Endodermal cell (in vitro differentiated cells): ENCODE results near the gene ACTRT3. TPM values are rescaled to one million over a fixed set of nuclear protein-coding genes. Genes with fewer than 3 reads are reported as not detected.

Experiments used
- DNase-seq: peaks from one replicate; pipeline ENCODE4 v3.0.0-alpha.2; 2017
- H3K27ac ChIP-seq: 2 replicates; pipeline ENCODE4 v1.5.1; 2013; ENCODE audit warnings: mild to moderate bottlenecking, low read depth, low read length, moderate library complexity
- H3K27me3 ChIP-seq: 2 replicates; pipeline ENCODE4 v1.6.1; 2013; ENCODE audit warnings: mild to moderate bottlenecking, low read length, moderate library complexity; ENCODE audit not compliant: insufficient read depth, control insufficient read depth, poor library complexity, severe bottlenecking
- H3K36me3 ChIP-seq: 2 replicates; pipeline ENCODE4 v1.7.0; 2013; ENCODE audit warnings: mild to moderate bottlenecking, low read length, moderate library complexity; ENCODE audit not compliant: control insufficient read depth, insufficient read depth
- H3K4me1 ChIP-seq: one replicate; pipeline ENCODE4 v1.7.0; 2013; ENCODE audit warnings: low read length; ENCODE audit not compliant: control insufficient read depth, insufficient read depth
- H3K4me3 ChIP-seq: 2 replicates; pipeline ENCODE4 v1.5.1; 2013; ENCODE audit warnings: mild to moderate bottlenecking, low read length, moderate library complexity
- H3K9ac ChIP-seq: 2 replicates; pipeline ENCODE4 v1.6.1; 2013; ENCODE audit warnings: mild to moderate bottlenecking, low read length, moderate library complexity; ENCODE audit not compliant: poor library complexity, severe bottlenecking; ENCODE audit errors: extremely low read depth
- H3K9me3 ChIP-seq: 2 replicates; pipeline ENCODE4 v1.6.1; 2013; ENCODE audit warnings: mild to moderate bottlenecking, low read length, moderate library complexity; ENCODE audit not compliant: control insufficient read depth
- H3K27ac Mint-ChIP-seq: 2 replicates; pipeline ENCODE4 v1.8.0; 2020; ENCODE audit warnings: mixed read lengths
- H3K27me3 Mint-ChIP-seq: 2 replicates; pipeline ENCODE4 v1.8.0; 2021; ENCODE audit warnings: mild to moderate bottlenecking, mixed read lengths; ENCODE audit not compliant: insufficient read depth
- H3K36me3 Mint-ChIP-seq: 2 replicates; pipeline ENCODE4 v1.8.0; 2020; ENCODE audit warnings: low read depth, mixed read lengths
- H3K4me1 Mint-ChIP-seq: 2 replicates; pipeline ENCODE4 v1.8.0; 2020; ENCODE audit warnings: mixed read lengths
- H3K4me3 Mint-ChIP-seq: 2 replicates; pipeline ENCODE4 v1.8.0; 2020; ENCODE audit warnings: mild to moderate bottlenecking, moderate library complexity, mixed read lengths
- H3K9me3 Mint-ChIP-seq: 2 replicates; pipeline ENCODE4 v1.8.0; 2020; ENCODE audit warnings: mild to moderate bottlenecking, mixed read lengths
- WGBS, 2 experiments: methylation state at CpG; one replicate each; pipeline versions ENCODE4 v1.1.5 to v1.1.7; 2013; ENCODE audit warnings: missing lambda C conversion rate in 2 of 2, mixed read lengths in 1 of 2; ENCODE audit not compliant: insufficient coverage in 1 of 2, insufficient read length in 1 of 2; 5-methylcytosine and 5-hydroxymethylcytosine counted together
- total RNA-seq, 2 donors: library from RNA; stranded (reverse); fragmentation: NEBNext Ultra II Directional in 1 of 2; extraction: Animal tissue kit (Norgen Biotek cat#: 25700) in 1 of 2; gene quantifications; 2 replicates in 1 of 2; 3 replicates in 1 of 2; pipeline ENCODE4 v1.2.1, GENCODE V29; 2021
- TF ChIP-seq, protein P1 (sequence below): fragments of 200-600 bp; sonication (generic); conservative IDR thresholded peaks from 2 replicates; pipeline ENCODE4 v1.5.0; 2021; ENCODE audit warnings: antibody characterized with exemption, mild to moderate bottlenecking

The ACTRT3 gene
- total RNA-seq, 2 donors from 2014 or later = 0.82 to 2.5 TPM

DNA sequence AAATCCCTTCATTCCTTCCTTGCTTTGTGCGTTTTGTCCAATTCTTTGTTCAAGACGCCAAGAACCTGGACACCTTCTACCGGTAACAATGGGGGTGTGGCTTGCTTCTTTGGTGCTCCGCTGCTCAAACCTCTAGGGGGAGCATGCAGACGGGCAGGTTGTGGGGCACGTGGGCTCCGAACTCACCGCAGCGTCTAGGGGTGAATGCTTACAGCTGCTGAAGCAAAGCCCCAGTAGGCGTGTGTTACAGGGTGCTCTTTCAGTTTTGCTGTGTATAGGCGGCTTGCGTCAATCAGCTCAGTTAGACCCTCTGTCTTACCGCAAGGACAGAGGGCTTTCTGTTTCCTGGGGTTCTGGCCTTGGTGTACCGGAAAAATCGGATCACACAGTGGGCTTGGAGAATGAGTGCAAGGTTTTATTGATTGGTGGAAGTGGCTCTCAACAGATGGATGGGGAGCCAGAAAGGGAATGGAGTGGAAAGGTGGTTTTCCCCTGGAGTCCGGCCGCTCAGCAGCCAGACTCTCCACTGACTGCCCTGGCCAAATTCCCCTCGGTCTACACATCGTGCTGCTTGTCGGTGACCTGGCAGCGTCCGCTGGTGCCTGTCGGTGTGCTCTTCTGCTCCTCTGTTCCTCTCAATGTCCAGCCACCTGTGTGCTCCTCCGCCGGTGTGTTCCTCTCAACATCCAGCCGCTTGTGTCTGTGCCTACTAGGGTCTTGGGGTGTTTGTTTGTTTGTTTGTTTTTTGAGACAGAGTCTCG, 44.6 kb upstream of the ACTRT3 start:
- no peak overlapping the region for H3K27ac Mint-ChIP-seq
- no peak overlapping the region for H3K27ac ChIP-seq
- H3K4me1 ChIP-seq = no peaks in the 10 kb centered on the region
- no peaks in the 10 kb centered on the region for H3K36me3 Mint-ChIP-seq
- 82 to 88% methylated on average over 11 to 27 of the region's 27 CpGs for WGBS, 2 experiments
- TF ChIP-seq, protein P1, sequence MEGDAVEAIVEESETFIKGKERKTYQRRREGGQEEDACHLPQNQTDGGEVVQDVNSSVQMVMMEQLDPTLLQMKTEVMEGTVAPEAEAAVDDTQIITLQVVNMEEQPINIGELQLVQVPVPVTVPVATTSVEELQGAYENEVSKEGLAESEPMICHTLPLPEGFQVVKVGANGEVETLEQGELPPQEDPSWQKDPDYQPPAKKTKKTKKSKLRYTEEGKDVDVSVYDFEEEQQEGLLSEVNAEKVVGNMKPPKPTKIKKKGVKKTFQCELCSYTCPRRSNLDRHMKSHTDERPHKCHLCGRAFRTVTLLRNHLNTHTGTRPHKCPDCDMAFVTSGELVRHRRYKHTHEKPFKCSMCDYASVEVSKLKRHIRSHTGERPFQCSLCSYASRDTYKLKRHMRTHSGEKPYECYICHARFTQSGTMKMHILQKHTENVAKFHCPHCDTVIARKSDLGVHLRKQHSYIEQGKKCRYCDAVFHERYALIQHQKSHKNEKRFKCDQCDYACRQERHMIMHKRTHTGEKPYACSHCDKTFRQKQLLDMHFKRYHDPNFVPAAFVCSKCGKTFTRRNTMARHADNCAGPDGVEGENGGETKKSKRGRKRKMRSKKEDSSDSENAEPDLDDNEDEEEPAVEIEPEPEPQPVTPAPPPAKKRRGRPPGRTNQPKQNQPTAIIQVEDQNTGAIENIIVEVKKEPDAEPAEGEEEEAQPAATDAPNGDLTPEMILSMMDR = peak; percentile 79
- H3K9me3 ChIP-seq = peaks cover 11% of the 10 kb centered on the region
- no peaks in the 10 kb centered on the region for H3K36me3 ChIP-seq
- peak; percentile 86 for DNase-seq
- no peak overlapping the region for H3K4me3 ChIP-seq
- peaks cover 11% of the 10 kb centered on the region for H3K27me3 Mint-ChIP-seq
- H3K4me3 Mint-ChIP-seq = peak overlapping the region; percentile 71
- H3K27me3 ChIP-seq = no peaks in the 10 kb centered on the region
- peaks cover 14% of the 10 kb centered on the region for H3K9me3 Mint-ChIP-seq
- H3K4me1 Mint-ChIP-seq = peaks cover 17% of the 10 kb centered on the region
- no peak overlapping the region for H3K9ac ChIP-seq

DNA sequence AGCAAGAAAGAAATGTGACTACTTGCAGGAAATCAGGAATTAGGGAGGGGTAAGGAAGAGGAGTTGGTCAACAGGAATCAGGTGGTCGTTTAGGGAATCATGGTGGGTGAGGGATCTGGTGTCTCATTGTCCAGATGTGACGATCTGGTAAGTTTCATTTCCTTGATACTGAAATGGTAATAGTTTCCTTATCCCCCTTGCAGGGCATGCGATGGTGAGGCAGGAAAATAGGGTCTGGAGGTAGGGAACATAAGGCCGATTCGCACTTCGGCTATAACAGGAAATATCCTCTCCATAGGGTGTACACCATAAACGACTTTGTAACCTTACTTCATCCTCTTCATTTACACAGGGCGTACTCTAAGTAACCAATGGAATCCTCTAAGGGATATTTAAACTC, 43.9 kb upstream of the ACTRT3 start:
- Mint-ChIP-seq H3K4me3 (peak overlapping the region; percentile 71), H3K27ac (peak overlapping the region; percentile 93), H3K36me3 (peaks cover under 1% of the 10 kb centered on the region), H3K27me3 (peaks cover 11% of the 10 kb centered on the region), H3K9me3 (peaks cover 14% of the 10 kb centered on the region), H3K4me1 (peaks cover 17% of the 10 kb centered on the region)
- DNase-seq = no peak
- WGBS, 2 experiments = 89 to 94% methylated on average over 6 to 8 of the region's 8 CpGs
- TF ChIP-seq, protein P1 = no peak
- H3K27me3 ChIP-seq = no peaks in the 10 kb centered on the region
- H3K9me3 ChIP-seq = peaks cover 11% of the 10 kb centered on the region
- H3K4me1 ChIP-seq = no peaks in the 10 kb centered on the region
- no peak overlapping the region for H3K9ac ChIP-seq
- H3K4me3 ChIP-seq = peak overlapping the region; percentile 74
- H3K36me3 ChIP-seq = no peaks in the 10 kb centered on the region
- H3K27ac ChIP-seq = no peak overlapping the region

DNA sequence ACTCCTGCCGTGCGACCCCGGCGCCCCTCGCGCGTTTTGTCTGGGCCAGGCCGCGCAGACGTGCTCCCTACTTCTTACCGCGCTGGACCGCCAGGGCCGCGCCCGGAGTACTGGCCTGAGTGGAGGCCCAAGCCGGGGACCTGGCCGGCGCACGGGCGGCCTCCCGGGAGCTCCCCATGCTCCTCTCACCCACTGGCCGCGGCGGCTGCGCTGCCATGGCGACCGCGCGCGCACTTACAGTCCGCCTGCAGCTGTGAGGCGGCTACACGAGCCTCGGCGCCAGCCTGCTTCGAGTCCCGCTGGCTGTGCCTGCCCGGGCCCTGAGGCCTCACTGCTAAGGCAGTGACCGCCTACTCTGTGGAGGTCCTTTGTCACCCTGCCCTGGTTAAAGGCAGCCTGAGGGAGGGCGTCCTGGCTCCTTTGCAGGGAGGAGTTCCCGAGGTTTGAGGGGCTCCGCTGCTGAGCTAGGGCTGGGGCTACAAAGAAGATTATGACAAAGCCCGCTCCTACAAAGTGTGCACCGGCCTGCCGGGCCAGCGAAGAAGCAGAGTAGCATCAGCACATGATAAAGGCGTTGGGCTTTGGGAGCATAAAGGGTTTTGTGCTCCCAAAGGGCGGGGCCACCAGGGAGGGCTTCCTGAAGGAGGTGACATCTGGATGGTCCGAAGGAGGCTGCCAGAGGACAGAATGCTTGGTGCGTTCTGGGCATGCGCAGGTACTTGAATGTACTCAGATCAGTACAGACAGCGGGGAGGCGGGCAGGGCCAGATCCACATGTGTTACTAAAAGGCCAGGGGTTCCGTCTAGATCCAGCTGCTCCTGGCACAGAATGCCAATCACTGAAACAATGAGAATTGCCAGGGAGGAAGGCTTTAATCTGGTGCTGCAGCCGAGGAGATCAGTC, 43.2 kb upstream of the ACTRT3 start, which contains the start of the genes LRRC34 and LRRIQ4:
Gene LRRC34 (minus strand): TSS at position 573 of the 904 bp plus-strand sequence. CDS start 356 bp downstream, at position 217.
Gene LRRIQ4 (plus strand): TSS at position 539 of the 904 bp plus-strand sequence. CDS start 9,052 bp downstream, outside the sequence.
- no peaks in the 10 kb centered on the region for H3K27me3 ChIP-seq
- peaks cover 11% of the 10 kb centered on the region for H3K9me3 ChIP-seq
- H3K27me3 Mint-ChIP-seq = peaks cover 11% of the 10 kb centered on the region
- H3K36me3 Mint-ChIP-seq = peaks cover 4% of the 10 kb centered on the region
- H3K4me3 ChIP-seq = peak within 1 kb of the TSS; percentile 74
- no peaks in the 10 kb centered on the region for H3K4me1 ChIP-seq
- DNase-seq = peak; percentile 94
- 25 to 42% methylated on average over 25 to 56 of the region's 56 CpGs for WGBS, 2 experiments
- TF ChIP-seq, protein P1 = peak; percentile 20
- peak within 1 kb of the TSS; percentile 71 for H3K4me3 Mint-ChIP-seq
- peak within 1 kb of the TSS; percentile 83 for H3K27ac ChIP-seq
- peak within 1 kb of the TSS; percentile 93 for H3K27ac Mint-ChIP-seq
- peaks cover 14% of the 10 kb centered on the region for H3K9me3 Mint-ChIP-seq
- H3K4me1 Mint-ChIP-seq = peaks cover 17% of the 10 kb centered on the region
- no peaks in the 10 kb centered on the region for H3K36me3 ChIP-seq
- H3K9ac ChIP-seq = peak within 1 kb of the TSS; percentile 52
